H9 (cell line): ENCODE measurements around the gene ZNF611. TPM values are rescaled to one million over a fixed set of nuclear protein-coding genes. Genes with fewer than 3 reads are reported as not detected.
A peak's percentile ranks its signal among the peaks of the same experiment; 100 is the strongest.
"Not testable (repeated sequence)": the region's sequence is repeated elsewhere in the genome, so short reads cannot be mapped to it uniquely, and the experiment has no call there.

Experiments
- DNase-seq: peaks from one replicate; pipeline ENCODE4 v3.0.0-alpha.2; 2017
- H2AFZ ChIP-seq: one replicate; pipeline ENCODE4 v1.6.1; 2013; ENCODE audit warnings: mild to moderate bottlenecking, low read length, control low read depth, moderate library complexity
- H2AK5ac ChIP-seq: 2 replicates; pipeline ENCODE4 v1.6.1; 2013; ENCODE audit warnings: low read length, control low read depth, mixed read lengths; ENCODE audit not compliant: insufficient read length
- H2BK120ac ChIP-seq: one replicate; pipeline ENCODE4 v1.6.1; 2013; ENCODE audit warnings: low read depth, mild to moderate bottlenecking, low read length, control low read depth, inconsistent platforms; ENCODE audit not compliant: poor library complexity, severe bottlenecking
- H2BK12ac ChIP-seq: 2 replicates; pipeline ENCODE4 v1.6.1; 2013; ENCODE audit warnings: low read length, control low read depth, mixed read lengths, low read depth; ENCODE audit not compliant: insufficient read length
- H2BK15ac ChIP-seq: 2 replicates; pipeline ENCODE4 v1.6.1; 2013; ENCODE audit warnings: low read depth, low read length, control low read depth
- H2BK20ac ChIP-seq: one replicate; pipeline ENCODE4 v1.6.1; 2013; ENCODE audit warnings: low read depth, mild to moderate bottlenecking, low read length, control low read depth, inconsistent platforms; ENCODE audit not compliant: poor library complexity, severe bottlenecking
- H2BK5ac ChIP-seq: 2 replicates; pipeline ENCODE4 v1.6.1; 2013; ENCODE audit warnings: low read length, control low read depth, mixed read lengths; ENCODE audit not compliant: insufficient read length
- H3K14ac ChIP-seq: 2 replicates; pipeline ENCODE4 v1.6.1; 2013; ENCODE audit warnings: low read length, control low read depth; ENCODE audit not compliant: insufficient read depth
- H3K18ac ChIP-seq: 2 replicates; pipeline ENCODE4 v1.6.1; 2013; ENCODE audit warnings: low read depth, mild to moderate bottlenecking, mixed read lengths, low read length, control low read depth; ENCODE audit not compliant: insufficient read length
- H3K23ac ChIP-seq: 2 replicates; pipeline ENCODE4 v1.6.1; 2013; ENCODE audit warnings: low read length, control low read depth, mixed read lengths, low read depth; ENCODE audit not compliant: insufficient read length
- H3K23me2 ChIP-seq: 2 replicates; pipeline ENCODE4 v1.6.1; 2013; ENCODE audit warnings: low read depth, mild to moderate bottlenecking, mixed read lengths, low read length, control low read depth; ENCODE audit not compliant: insufficient read length, poor library complexity, severe bottlenecking
- H3K27ac ChIP-seq: 2 replicates; pipeline ENCODE4 v1.5.1; 2013; ENCODE audit warnings: low read length, control low read depth, mixed read lengths, low read depth; ENCODE audit not compliant: insufficient read length
- H3K27me3 ChIP-seq: 2 replicates; pipeline ENCODE4 v1.6.1; 2013; ENCODE audit warnings: low read length, control low read depth, inconsistent platforms; ENCODE audit not compliant: insufficient read depth
- H3K4ac ChIP-seq: 2 replicates; pipeline ENCODE4 v1.6.1; 2013; ENCODE audit warnings: low read depth, mild to moderate bottlenecking, control low read depth, inconsistent platforms, low read length, moderate library complexity
- H3K4me1 ChIP-seq: 2 replicates; pipeline ENCODE4 v1.6.1; 2013; ENCODE audit warnings: low read length, control low read depth, inconsistent platforms; ENCODE audit not compliant: insufficient read depth
- H3K4me2 ChIP-seq: 2 replicates; pipeline ENCODE4 v1.6.1; 2013; ENCODE audit warnings: low read length, control low read depth, mixed read lengths; ENCODE audit not compliant: insufficient read length, insufficient read depth
- H3K56ac ChIP-seq: 2 replicates; pipeline ENCODE4 v1.6.1; 2013; ENCODE audit warnings: low read depth, mild to moderate bottlenecking, mixed read lengths, low read length, control low read depth; ENCODE audit not compliant: insufficient read length
- H3K79me1 ChIP-seq: 2 replicates; pipeline ENCODE4 v1.6.1; 2013; ENCODE audit warnings: low read depth, mild to moderate bottlenecking, moderate library complexity, low read length, control low read depth, inconsistent platforms; ENCODE audit not compliant: insufficient read depth, poor library complexity, severe bottlenecking
- H3K79me2 ChIP-seq: 2 replicates; pipeline ENCODE4 v1.6.1; 2013; ENCODE audit warnings: low read length, control low read depth, inconsistent platforms; ENCODE audit not compliant: insufficient read depth
- H3K9ac ChIP-seq: 2 replicates; pipeline ENCODE4 v1.6.1; 2013; ENCODE audit warnings: low read length, control low read depth, mixed read lengths; ENCODE audit not compliant: insufficient read length; ENCODE audit errors: extremely low read depth
- H3K9me3 ChIP-seq: one replicate; pipeline ENCODE4 v1.6.1; 2013; ENCODE audit warnings: low read depth, low read length, inconsistent platforms; ENCODE audit not compliant: control insufficient read depth
- H3T11ph ChIP-seq: one replicate; pipeline ENCODE4 v1.6.1; 2013; ENCODE audit warnings: mild to moderate bottlenecking, low read length, control low read depth, inconsistent platforms
- H4K20me1 ChIP-seq: one replicate; pipeline ENCODE4 v1.6.1; 2013; ENCODE audit not compliant: control insufficient read depth, insufficient read length, insufficient read depth
- H4K5ac ChIP-seq: 2 replicates; pipeline ENCODE4 v1.6.1; 2013; ENCODE audit warnings: low read depth, mild to moderate bottlenecking, mixed read lengths, low read length, control low read depth; ENCODE audit not compliant: insufficient read length
- H4K8ac ChIP-seq: replicated peaks from 2 replicates; pipeline ENCODE4 v1.6.1; 2013; ENCODE audit warnings: low read length, control low read depth, mixed read lengths, low read depth; ENCODE audit not compliant: insufficient read length
- H4K91ac ChIP-seq: 2 replicates; pipeline ENCODE4 v1.6.1; 2013; ENCODE audit warnings: low read depth, mild to moderate bottlenecking, moderate library complexity, mixed read lengths, low read length, control low read depth; ENCODE audit not compliant: insufficient read length
- H3K27ac Mint-ChIP-seq, 3 experiments: 2 replicates in 2 of 3; 3 replicates in 1 of 3; pipeline ENCODE4 v1.8.0; 2020 to 2021; ENCODE audit warnings: mixed read lengths in 3 of 3, mild to moderate bottlenecking in 1 of 3, moderate library complexity in 1 of 3
- H3K27me3 Mint-ChIP-seq: 2 replicates; pipeline ENCODE4 v1.8.0; 2021; ENCODE audit warnings: low read depth, mild to moderate bottlenecking, moderate library complexity, mixed read lengths
- H3K36me3 Mint-ChIP-seq, 3 experiments: 2 replicates in 2 of 3; 3 replicates in 1 of 3; pipeline ENCODE4 v1.8.0; 2020 to 2021; ENCODE audit warnings: low read depth in 3 of 3, mixed read lengths in 3 of 3; ENCODE audit not compliant: insufficient read depth in 1 of 3
- H3K4me1 Mint-ChIP-seq, 2 experiments: 2 replicates each; pipeline ENCODE4 v1.8.0; 2020; ENCODE audit warnings: mixed read lengths in 2 of 2
- H3K4me3 Mint-ChIP-seq, 2 experiments: 2 replicates in 1 of 2; 3 replicates in 1 of 2; pipeline ENCODE4 v1.8.0; 2020 to 2021; ENCODE audit warnings: mild to moderate bottlenecking in 2 of 2, mixed read lengths in 2 of 2, moderate library complexity in 1 of 2
- H3K9me3 Mint-ChIP-seq, 2 experiments: 2 replicates in 1 of 2; 3 replicates in 1 of 2; pipeline ENCODE4 v1.8.0; 2020; ENCODE audit warnings: mild to moderate bottlenecking in 2 of 2, mixed read lengths in 2 of 2, moderate library complexity in 1 of 2
- WGBS: extraction: QIAGEN DNeasy Blood & Tissue Kit; methylation state at CpG from one replicate; pipeline ENCODE4 v1.1.7; 2013; ENCODE audit warnings: missing lambda C conversion rate, low lambda C conversion rate, mixed read lengths; ENCODE audit not compliant: insufficient read length; ENCODE audit errors: extremely low coverage; 5-methylcytosine and 5-hydroxymethylcytosine counted together
- total RNA-seq: library from RNA; stranded (reverse); gene quantifications from 2 replicates; pipeline ENCODE4 v1.2.1, GENCODE V29; 2021
- TF ChIP-seq, protein P1 (sequence below): fragments of 200-600 bp; sonication (generic); conservative IDR thresholded peaks from 3 replicates; pipeline ENCODE4 v1.8.0; 2021; ENCODE audit warnings: antibody characterized with exemption, mild to moderate bottlenecking

The ZNF611 gene
- total RNA-seq, 1 experiment from 2014 or later, result 25.6 TPM

GRCh38 chr19:52734331-52734892 lies 432 bp downstream of the ZNF611 start:
- H3K18ac ChIP-seq, result no peak overlapping the region
- no peak overlapping the region for H3T11ph ChIP-seq
- no peak overlapping the region for H3K14ac ChIP-seq
- H3K23ac ChIP-seq, result no peak overlapping the region
- peaks cover 29 to 33% of the 10 kb centered on the region in 2 experiments for H3K4me1 Mint-ChIP-seq
- H3K56ac ChIP-seq, result no peak overlapping the region
- no peaks in the 10 kb centered on the region; the same call in 1 of the 2 replicates for H3K27me3 ChIP-seq
- H3K4me3 Mint-ChIP-seq, result peak overlapping the region; percentile 92
- H3K23me2 ChIP-seq, result peaks cover 5% of the 10 kb centered on the region
- no peak overlapping the region for H2BK20ac ChIP-seq
- no peak overlapping the region for H3K4ac ChIP-seq
- H3K4me2 ChIP-seq, result peak overlapping the region; percentile 53
- no peak overlapping the region for H2BK12ac ChIP-seq
- no peak overlapping the region for H2AK5ac ChIP-seq
- no CpG with 5 or more reads among the region's 39 CpGs for WGBS
- no peak overlapping the region for H2BK15ac ChIP-seq
- H3K79me2 ChIP-seq, result no peaks in the 10 kb centered on the region
- H2AFZ ChIP-seq, result no peak overlapping the region
- no peak overlapping the region for H4K5ac ChIP-seq
- no peaks in the 10 kb centered on the region for H3K9me3 ChIP-seq
- H3K36me3 Mint-ChIP-seq, result peaks cover 0 to 8% (median 0%) of the 10 kb centered on the region in 3 experiments; a peak in 1 of 7 replicates
- TF ChIP-seq, protein P1, sequence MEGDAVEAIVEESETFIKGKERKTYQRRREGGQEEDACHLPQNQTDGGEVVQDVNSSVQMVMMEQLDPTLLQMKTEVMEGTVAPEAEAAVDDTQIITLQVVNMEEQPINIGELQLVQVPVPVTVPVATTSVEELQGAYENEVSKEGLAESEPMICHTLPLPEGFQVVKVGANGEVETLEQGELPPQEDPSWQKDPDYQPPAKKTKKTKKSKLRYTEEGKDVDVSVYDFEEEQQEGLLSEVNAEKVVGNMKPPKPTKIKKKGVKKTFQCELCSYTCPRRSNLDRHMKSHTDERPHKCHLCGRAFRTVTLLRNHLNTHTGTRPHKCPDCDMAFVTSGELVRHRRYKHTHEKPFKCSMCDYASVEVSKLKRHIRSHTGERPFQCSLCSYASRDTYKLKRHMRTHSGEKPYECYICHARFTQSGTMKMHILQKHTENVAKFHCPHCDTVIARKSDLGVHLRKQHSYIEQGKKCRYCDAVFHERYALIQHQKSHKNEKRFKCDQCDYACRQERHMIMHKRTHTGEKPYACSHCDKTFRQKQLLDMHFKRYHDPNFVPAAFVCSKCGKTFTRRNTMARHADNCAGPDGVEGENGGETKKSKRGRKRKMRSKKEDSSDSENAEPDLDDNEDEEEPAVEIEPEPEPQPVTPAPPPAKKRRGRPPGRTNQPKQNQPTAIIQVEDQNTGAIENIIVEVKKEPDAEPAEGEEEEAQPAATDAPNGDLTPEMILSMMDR, result no peak
- no peak overlapping the region for H4K8ac ChIP-seq
- no peak overlapping the region for H2BK5ac ChIP-seq
- peaks cover 0 to 8% of the 10 kb centered on the region in 2 experiments; a peak in 4 of 5 replicates for H3K9me3 Mint-ChIP-seq
- H3K79me1 ChIP-seq, result no peaks in the 10 kb centered on the region
- H2BK120ac ChIP-seq, result no peak overlapping the region
- peak overlapping the region; percentile 73 for H3K9ac ChIP-seq
- no peak for DNase-seq
- H4K20me1 ChIP-seq, result no peaks in the 10 kb centered on the region
- no peak overlapping the region for H4K91ac ChIP-seq
- peak overlapping the region in 1 of 3 experiments; percentile 95; a peak in 2 of 7 replicates for H3K27ac Mint-ChIP-seq
- no peaks in the 10 kb centered on the region for H3K4me1 ChIP-seq
- peaks cover 6% of the 10 kb centered on the region for H3K27me3 Mint-ChIP-seq
- H3K27ac ChIP-seq, result no peak overlapping the region

DNA sequence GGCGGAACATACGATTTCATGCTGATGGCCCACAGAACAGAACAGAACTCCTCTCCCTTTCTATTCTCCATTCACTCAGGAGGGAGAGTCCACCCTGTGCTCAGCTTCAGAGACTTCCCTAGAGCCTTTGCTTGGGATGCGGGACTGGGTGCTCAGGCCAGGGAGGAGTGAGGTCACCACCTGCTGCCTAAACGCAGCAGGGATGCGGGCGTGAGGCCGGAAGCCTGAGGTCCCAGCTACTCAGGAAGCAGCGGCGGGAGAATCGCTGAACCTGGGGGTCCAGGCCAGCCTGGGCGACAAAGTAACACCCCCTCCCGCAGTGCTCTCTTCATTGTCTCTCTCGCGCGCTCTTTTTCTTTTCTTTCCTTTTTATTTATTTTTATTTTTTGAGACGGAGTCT lies 8.8 kb downstream of the ZNF611 start:
- Mint-ChIP-seq H3K36me3 (peaks cover 25 to 57% (median 45%) of the 10 kb centered on the region in 3 experiments), H3K27ac (peak overlapping the region in 1 of 3 experiments; percentile 15; a peak in 1 of 7 replicates), H3K9me3 (peaks cover 11 to 19% of the 10 kb centered on the region in 2 experiments)
- H4K5ac ChIP-seq, H3K4me1 Mint-ChIP-seq, H2BK5ac ChIP-seq, H3K27me3 ChIP-seq, H3K56ac ChIP-seq, H4K8ac ChIP-seq, H2BK12ac ChIP-seq, H3K4me2 ChIP-seq, DNase-seq, H2AFZ ChIP-seq, H3K27me3 Mint-ChIP-seq, H4K20me1 ChIP-seq, H2BK20ac ChIP-seq, H3K4ac ChIP-seq, H3K9ac ChIP-seq, H2AK5ac ChIP-seq, H3K23ac ChIP-seq, H3K79me2 ChIP-seq, H3T11ph ChIP-seq, H3K4me3 Mint-ChIP-seq, H3K23me2 ChIP-seq, H3K4me1 ChIP-seq, H3K79me1 ChIP-seq, H3K14ac ChIP-seq, H2BK120ac ChIP-seq, H4K91ac ChIP-seq, H2BK15ac ChIP-seq, H3K27ac ChIP-seq, H3K9me3 ChIP-seq, H3K18ac ChIP-seq: not testable (repeated sequence)
- WGBS, result no CpG with 5 or more reads among the region's 16 CpGs
